ENCODE results near the gene CHRNB1. TPM values are rescaled to one million over a fixed set of nuclear protein-coding genes. Genes with fewer than 3 reads are reported as not detected.
A peak's percentile ranks its signal among the peaks of the same experiment; 100 is the strongest.

The CHRNB1 gene
- total RNA-seq, 1 experiment from 2014 or later = 6.2 TPM

DNA sequence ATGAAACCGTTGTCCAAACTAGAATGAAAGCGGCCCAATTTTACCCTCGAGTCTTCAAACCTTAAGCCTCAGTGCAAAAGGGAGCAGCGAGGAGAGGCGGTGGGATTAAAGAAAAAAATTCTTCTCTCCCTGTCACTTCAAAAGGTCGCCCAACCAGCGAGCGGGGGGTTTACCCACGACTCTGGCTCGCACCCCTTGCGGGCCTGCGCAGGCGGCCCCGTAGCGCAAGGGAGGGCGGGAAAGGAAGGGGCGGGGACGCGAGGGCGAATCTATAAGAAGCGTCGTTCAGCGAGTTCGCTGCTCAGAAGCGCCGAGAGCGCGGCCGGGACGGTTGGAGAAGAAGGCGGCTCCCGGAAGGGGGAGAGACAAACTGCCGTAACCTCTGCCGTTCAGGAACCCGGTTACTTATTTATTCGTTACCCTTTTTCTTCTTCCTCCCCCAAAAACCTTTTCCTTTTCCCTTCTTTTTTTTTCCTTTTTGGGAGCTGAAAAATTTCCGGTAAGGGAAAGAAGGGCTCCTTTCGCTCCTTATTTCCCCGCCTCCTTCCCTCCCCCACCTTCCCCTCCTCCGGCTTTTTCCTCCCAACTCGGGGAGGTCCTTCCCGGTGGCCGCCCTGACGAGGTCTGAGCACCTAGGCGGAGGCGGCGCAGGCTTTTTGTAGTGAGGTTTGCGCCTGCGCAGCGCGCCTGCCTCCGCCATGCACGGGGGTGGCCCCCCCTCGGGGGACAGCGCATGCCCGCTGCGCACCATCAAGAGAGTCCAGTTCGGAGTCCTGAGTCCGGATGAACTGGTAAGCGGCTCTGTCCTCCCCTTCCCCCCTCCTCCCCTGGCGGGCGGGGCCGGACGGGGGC lies 39.4 kb downstream of the CHRNB1 start, which contains the start of gene POLR2A:
Gene POLR2A (plus strand): TSS at position 300 of the 852 bp plus-strand sequence.
- peak; percentile 94 for DNase-seq
- H3K27me3 ChIP-seq = no peaks in the 10 kb centered on the region
- H3K36me3 ChIP-seq = peaks cover 4% of the 10 kb centered on the region
- H3K4me3 ChIP-seq = peak within 1 kb of the TSS; percentile 91
- no peaks in the 10 kb centered on the region for H3K9me3 ChIP-seq

DNA sequence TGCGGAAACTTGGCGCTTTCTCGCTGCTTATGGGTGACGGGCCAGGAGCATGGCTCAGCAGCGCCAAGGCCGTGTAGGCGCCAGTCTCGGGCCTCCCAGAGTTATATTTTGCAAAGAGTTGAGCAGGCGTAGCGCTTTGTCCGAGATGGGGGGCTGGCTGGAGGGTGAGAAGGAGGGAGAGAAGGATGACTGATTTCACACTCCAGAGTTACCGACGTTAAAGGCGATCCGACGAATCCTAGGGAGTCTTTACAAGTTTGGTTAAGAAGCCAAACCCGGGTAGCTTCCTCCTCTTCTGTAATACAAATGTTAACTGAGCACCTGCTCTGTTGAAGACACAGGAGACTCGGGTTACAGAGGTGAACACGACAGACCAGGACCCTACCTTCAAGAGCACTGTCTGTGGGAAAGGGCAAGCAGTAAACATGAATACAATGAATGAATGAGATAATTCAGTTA lies 40.1 kb downstream of the CHRNB1 start:
- DNase-seq = no peak
- Histone ChIP-seq H3K27me3 (no peaks in the 10 kb centered on the region), H3K36me3 (peaks cover 4% of the 10 kb centered on the region), H3K4me3 (peak overlapping the region; percentile 91), H3K9me3 (no peaks in the 10 kb centered on the region)

DNA sequence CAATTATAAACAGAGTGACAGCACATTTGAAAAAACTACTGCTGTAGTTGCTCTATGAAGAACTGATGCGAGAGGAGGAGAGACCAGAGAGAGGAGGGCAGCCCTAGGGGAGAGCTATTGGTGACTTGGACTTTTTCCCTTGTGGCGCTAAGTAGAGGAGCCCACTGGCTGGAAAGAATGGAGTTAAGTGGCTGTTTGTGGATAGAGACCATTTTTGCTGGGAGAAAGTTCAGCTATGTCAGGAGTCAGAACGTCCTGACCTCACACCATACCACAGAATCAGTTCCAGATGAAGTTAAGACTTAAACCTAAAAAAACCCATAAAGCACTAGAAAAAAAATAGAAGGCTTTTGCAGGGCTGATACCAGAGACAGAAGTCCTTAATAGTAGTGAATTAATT lies 41.3 kb downstream of the CHRNB1 start:
- peaks cover 4% of the 10 kb centered on the region for H3K36me3 ChIP-seq

DNA sequence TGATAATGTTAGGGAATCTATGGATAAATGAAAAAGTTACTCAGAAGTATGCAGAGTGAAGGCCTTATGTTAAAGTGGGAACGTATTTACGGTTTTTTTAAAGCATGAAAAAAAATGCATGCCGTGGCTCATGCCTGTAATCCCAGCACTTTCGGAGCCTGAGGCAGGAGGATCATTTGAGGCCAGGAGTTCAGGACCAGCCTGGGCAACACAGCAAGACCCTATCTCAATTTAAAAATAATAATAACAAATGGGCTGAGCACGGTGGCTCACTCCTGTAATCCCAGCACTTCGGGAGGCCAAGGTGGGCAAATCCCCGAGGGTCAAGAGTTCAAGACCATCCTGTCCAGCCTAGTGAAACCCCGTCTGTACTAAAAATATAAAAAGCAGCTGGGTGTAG lies 45.3 kb downstream of the CHRNB1 start:
- Histone ChIP-seq H3K9me3 (no peaks in the 10 kb centered on the region), H3K36me3 (peaks cover 5% of the 10 kb centered on the region), H3K27me3 (no peaks in the 10 kb centered on the region), H3K4me3 (no peak overlapping the region)
- no peak for DNase-seq

More for the DNA sequence above, 41.3 kb downstream of the CHRNB1 start:
- no peak for DNase-seq
- Histone ChIP-seq H3K27me3 (no peaks in the 10 kb centered on the region), H3K9me3 (no peaks in the 10 kb centered on the region), H3K4me3 (peak overlapping the region; percentile 91)

DNA sequence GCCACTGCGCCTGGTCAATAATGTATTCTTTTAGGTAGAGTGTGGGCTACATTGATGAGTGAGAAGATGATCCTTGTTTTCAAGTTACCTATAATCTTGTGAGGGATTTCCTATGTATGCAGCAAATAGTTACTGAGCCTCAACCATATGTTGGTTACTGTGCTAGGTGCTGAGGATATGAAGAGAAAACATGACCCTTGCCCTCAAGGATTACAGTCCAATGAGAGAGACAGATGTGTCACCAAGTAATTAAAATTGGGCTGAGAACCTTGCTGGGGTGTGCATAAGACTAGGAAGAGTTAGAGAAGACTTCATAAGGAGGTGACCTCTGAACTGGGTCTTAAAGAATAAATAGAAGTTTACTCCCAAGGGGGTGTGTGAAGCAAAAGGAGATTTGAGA lies 46.7 kb downstream of the CHRNB1 start:
- Histone ChIP-seq H3K9me3 (no peaks in the 10 kb centered on the region), H3K4me3 (no peak overlapping the region), H3K36me3 (peaks cover 5% of the 10 kb centered on the region), H3K27me3 (no peaks in the 10 kb centered on the region)
- no peak for DNase-seq

DNA sequence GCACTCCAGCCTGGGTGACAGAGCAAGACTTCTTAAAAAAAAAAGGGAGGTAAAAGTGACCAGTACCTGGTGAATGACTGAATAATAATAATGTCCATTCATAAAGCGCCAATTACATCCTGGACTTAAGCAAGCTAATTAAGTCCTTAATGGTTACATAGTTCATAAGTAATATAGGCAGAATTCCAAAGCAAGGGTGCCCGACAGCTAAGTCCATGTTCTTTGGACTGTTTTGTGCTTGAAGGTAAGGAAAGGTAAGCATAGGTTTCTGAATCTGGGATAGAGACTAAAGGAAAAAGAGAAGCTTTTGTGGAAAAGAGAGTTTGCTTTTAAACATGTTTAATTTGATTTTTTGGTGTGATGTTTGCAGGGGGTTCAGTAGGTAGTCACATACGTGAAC lies 49.1 kb downstream of the CHRNB1 start:
- H3K27me3 ChIP-seq = no peaks in the 10 kb centered on the region
- H3K9me3 ChIP-seq = no peaks in the 10 kb centered on the region
- H3K4me3 ChIP-seq = no peak overlapping the region
- peaks cover 7% of the 10 kb centered on the region for H3K36me3 ChIP-seq
- no peak for DNase-seq

DNA sequence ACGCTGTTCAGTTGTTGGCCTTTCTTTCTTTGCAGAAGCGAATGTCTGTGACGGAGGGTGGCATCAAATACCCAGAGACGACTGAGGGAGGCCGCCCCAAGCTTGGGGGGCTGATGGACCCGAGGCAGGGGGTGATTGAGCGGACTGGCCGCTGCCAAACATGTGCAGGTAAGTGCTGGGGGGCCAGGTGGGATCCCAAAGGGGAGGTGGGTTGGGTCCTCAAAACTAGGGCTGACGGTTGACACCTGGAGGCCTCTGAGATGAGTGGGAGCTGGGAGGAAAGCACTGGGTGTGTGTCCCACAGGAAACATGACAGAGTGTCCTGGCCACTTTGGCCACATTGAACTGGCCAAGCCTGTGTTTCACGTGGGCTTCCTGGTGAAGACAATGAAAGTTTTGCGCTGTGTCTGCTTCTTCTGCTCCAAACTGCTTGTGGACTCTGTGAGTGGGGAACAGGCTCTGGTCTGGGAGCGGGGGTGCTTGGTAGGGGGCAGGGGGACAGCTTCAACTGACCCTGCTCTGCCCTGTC lies 51.1 kb downstream of the CHRNB1 start:
- peaks cover 18% of the 10 kb centered on the region for H3K36me3 ChIP-seq
- H3K4me3 ChIP-seq = no peak overlapping the region
- H3K9me3 ChIP-seq = no peaks in the 10 kb centered on the region
- H3K27me3 ChIP-seq = no peaks in the 10 kb centered on the region
- no peak for DNase-seq

DNA sequence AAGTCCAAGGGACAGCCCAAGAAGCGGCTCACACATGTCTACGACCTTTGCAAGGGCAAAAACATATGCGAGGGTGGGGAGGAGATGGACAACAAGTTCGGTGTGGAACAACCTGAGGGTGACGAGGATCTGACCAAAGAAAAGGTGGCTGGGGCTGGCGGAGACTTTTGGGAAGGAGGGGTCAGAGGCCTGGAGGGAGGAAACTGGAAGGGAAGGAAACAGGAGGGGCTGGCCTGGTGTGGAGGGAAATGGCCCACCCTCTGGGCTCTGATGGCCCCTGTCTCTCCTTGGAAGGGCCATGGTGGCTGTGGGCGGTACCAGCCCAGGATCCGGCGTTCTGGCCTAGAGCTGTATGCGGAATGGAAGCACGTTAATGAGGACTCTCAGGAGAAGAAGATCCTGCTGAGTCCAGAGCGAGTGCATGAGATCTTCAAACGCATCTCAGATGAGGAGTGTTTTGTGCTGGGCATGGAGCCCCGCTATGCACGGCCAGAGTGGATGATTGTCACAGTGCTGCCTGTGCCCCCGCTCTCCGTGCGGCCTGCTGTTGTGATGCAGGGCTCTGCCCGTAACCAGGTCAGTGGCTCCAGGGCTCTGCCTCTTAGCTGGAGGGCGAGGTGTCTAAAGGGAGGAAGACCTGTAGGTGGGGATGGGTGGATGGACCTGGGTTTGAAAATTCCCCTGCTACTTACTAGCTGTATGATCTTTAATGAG lies 51.8 kb downstream of the CHRNB1 start:
- no peaks in the 10 kb centered on the region for H3K27me3 ChIP-seq
- no peaks in the 10 kb centered on the region for H3K9me3 ChIP-seq
- no peak for DNase-seq
- peaks cover 15% of the 10 kb centered on the region for H3K36me3 ChIP-seq
- H3K4me3 ChIP-seq = no peak overlapping the region

DNA sequence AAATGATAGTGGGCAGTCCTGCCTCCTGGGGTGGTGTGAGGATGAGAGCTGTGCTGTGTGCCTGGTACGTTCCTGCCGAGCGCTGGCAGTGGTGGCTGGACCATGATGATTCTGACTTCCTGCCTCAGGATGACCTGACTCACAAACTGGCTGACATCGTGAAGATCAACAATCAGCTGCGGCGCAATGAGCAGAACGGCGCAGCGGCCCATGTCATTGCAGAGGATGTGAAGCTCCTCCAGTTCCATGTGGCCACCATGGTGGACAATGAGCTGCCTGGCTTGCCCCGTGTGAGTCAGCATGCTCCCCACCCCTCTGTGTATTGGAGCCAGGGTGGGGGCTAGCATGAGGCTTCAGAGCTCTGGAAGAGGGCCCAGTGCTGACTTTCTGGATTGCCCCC lies 52.4 kb downstream of the CHRNB1 start:
- H3K9me3 ChIP-seq = no peaks in the 10 kb centered on the region
- no peaks in the 10 kb centered on the region for H3K27me3 ChIP-seq
- H3K4me3 ChIP-seq = no peak overlapping the region
- peaks cover 16% of the 10 kb centered on the region for H3K36me3 ChIP-seq
- no peak for DNase-seq

DNA sequence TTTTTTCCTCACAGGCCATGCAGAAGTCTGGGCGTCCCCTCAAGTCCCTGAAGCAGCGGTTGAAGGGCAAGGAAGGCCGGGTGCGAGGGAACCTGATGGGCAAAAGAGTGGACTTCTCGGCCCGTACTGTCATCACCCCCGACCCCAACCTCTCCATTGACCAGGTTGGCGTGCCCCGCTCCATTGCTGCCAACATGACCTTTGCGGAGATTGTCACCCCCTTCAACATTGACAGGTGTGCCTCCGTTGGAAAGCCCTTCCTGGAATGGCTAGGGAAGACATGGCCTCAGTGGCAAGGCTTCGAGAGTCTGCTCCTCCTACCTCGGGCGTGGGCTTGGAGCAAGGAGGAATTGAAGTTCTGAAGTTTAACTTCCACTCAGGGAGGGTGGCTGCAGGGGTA lies 52.8 kb downstream of the CHRNB1 start:
- DNase-seq = no peak
- Histone ChIP-seq H3K36me3 (peaks cover 20% of the 10 kb centered on the region), H3K27me3 (no peaks in the 10 kb centered on the region), H3K9me3 (no peaks in the 10 kb centered on the region), H3K4me3 (no peak overlapping the region)

DNA sequence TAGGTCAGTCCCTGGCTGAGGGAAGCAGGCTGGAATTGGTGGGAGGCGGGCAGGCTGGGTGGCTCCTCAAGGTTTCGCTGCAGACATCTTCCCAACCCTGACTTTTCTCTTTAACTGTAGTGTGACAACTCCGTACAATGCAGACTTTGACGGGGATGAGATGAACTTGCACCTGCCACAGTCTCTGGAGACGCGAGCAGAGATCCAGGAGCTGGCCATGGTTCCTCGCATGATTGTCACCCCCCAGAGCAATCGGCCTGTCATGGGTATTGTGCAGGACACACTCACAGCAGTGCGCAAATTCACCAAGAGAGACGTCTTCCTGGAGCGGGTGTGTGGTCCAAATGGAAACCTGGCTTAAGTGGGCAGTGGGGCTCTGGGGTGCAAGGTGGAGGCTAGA lies 54.3 kb downstream of the CHRNB1 start:
- DNase-seq = no peak
- Histone ChIP-seq H3K4me3 (no peak overlapping the region), H3K36me3 (peaks cover 31% of the 10 kb centered on the region), H3K27me3 (no peaks in the 10 kb centered on the region), H3K9me3 (no peaks in the 10 kb centered on the region)

DNA sequence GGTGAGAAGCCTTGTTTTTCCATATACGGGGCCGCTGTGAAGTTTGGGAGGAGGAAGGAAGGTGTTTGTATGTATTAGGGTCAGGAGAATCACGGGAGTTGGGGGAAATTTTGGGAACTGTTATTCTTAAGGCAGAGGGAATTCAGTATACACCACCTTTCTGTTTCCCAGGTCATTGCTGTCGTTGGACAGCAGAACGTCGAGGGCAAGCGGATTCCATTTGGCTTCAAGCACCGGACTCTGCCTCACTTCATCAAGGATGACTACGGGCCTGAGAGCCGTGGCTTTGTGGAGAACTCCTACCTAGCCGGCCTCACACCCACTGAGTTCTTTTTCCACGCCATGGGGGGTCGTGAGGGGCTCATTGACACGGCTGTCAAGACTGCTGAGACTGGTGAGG lies 56.9 kb downstream of the CHRNB1 start:
- H3K27me3 ChIP-seq = no peaks in the 10 kb centered on the region

DNA sequence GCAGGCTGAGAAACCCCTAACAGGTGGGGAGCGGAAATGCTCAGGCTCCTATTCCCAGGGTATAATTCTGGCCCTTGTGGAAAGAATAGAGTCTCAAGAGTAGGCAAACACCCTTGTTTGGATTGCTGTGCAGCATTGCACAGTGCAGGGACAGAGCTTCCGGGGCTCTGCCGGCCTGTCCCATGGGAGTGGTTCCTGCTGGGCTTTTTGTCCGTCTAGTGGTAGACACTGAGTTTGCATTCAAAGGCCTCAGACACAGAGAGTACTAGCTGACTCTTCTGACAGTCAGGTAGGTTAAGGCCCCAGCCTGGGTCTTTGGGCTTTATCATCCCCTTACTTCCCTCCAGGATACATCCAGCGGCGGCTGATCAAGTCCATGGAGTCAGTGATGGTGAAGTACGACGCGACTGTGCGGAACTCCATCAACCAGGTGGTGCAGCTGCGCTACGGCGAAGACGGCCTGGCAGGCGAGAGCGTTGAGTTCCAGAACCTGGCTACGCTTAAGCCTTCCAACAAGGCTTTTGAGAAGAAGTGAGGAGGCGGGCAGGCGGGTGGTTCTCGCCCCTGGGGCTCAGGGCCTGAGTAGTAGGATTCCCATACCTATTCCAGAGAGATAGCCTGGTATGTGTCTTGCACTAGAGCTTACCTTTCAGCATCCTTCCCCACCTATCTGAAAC lies 57.4 kb downstream of the CHRNB1 start:
- H3K4me3 ChIP-seq = no peak overlapping the region
- peaks cover 31% of the 10 kb centered on the region for H3K36me3 ChIP-seq
- H3K27me3 ChIP-seq = no peaks in the 10 kb centered on the region
- DNase-seq = no peak
- no peaks in the 10 kb centered on the region for H3K9me3 ChIP-seq

More for the DNA sequence above, 56.9 kb downstream of the CHRNB1 start:
- H3K36me3 ChIP-seq = peaks cover 34% of the 10 kb centered on the region
- H3K9me3 ChIP-seq = no peaks in the 10 kb centered on the region
- DNase-seq = no peak
- H3K4me3 ChIP-seq = no peak overlapping the region

DNA sequence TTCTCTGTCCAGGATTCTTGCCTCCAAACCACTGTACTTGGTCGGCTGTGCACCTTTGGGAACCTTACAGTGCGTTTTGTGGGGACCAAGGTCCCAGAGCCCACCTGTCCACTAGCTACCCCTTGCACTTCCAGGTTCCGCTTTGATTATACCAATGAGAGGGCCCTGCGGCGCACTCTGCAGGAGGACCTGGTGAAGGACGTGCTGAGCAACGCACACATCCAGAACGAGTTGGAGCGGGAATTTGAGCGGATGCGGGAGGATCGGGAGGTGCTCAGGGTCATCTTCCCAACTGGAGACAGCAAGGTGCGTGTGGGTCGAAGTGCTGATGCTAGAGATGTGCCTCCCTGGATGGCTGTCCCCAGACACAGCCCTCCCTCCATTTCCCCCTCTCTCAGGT lies 58.1 kb downstream of the CHRNB1 start:
- Histone ChIP-seq H3K36me3 (peaks cover 31% of the 10 kb centered on the region), H3K4me3 (no peak overlapping the region)

DNA sequence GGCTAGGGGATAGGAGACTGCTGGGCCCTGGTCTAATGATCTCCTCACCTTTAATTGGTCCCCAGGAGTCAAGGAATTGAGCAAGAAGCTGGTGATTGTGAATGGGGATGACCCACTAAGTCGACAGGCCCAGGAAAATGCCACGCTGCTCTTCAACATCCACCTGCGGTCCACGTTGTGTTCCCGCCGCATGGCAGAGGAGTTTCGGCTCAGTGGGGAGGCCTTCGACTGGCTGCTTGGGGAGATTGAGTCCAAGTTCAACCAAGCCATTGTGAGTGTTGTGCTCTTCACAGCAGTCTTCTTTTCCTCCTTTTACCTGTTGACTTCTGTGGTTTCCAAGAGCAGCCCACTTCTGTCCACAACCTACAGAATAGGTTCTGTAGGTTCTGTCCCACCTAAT lies 58.7 kb downstream of the CHRNB1 start:
- Histone ChIP-seq H3K27me3 (no peaks in the 10 kb centered on the region), H3K4me3 (no peak overlapping the region), H3K36me3 (peaks cover 33% of the 10 kb centered on the region), H3K9me3 (no peaks in the 10 kb centered on the region)
- DNase-seq = no peak

More for the DNA sequence above, 58.1 kb downstream of the CHRNB1 start:
- Histone ChIP-seq H3K27me3 (no peaks in the 10 kb centered on the region), H3K9me3 (no peaks in the 10 kb centered on the region)
- no peak for DNase-seq
